Stimulated activated effector memory CD8-positive, alpha-beta T cell treated with anti-CD3 and anti-CD28 coated beads, Interleukin-12 subunit alpha, Interleukin-12 subunit beta, amount 100 ng/mL, for 72 hours (primary cell): ENCODE results near the gene HUNK.
"Not testable (repeated sequence)": the region's sequence is repeated elsewhere in the genome, so short reads cannot be mapped to it uniquely, and the experiment has no call there.

Experiments used
- ATAC-seq: fragments of 150-1000 bp; cut with Tn5 transposase; 2 replicates; pipeline ENCODE4 v1.10.0; 2021
- DNase-seq, 2 donors: peaks; one replicate each; pipeline ENCODE4 v3.0.0; 2021 to 2022; ENCODE audit warnings: low spot score in 2 of 2
- H3K27ac Mint-ChIP-seq: one replicate; pipeline ENCODE4 v1.8.0; 2022; ENCODE audit warnings: mild to moderate bottlenecking, mixed read lengths
- H3K36me3 Mint-ChIP-seq: one replicate; pipeline ENCODE4 v1.8.0; 2022; ENCODE audit warnings: mild to moderate bottlenecking, mixed read lengths
- H3K4me1 Mint-ChIP-seq: one replicate; pipeline ENCODE4 v1.8.0; 2022; ENCODE audit warnings: mixed read lengths
- H3K4me3 Mint-ChIP-seq: one replicate; pipeline ENCODE4 v1.8.0; 2022; ENCODE audit warnings: mild to moderate bottlenecking, mixed read lengths
- H3K9me3 Mint-ChIP-seq: one replicate; pipeline ENCODE4 v1.8.0; 2022; ENCODE audit warnings: mixed read lengths

The HUNK gene

GRCh38 chr21:31857631-31858030, 15.2 kb upstream of the HUNK start:
- H3K36me3 Mint-ChIP-seq, DNase-seq, H3K9me3 Mint-ChIP-seq, H3K4me1 Mint-ChIP-seq, H3K27ac Mint-ChIP-seq, ATAC-seq, H3K4me3 Mint-ChIP-seq: not testable (repeated sequence)

GRCh38 chr21:31860851-31861250, 12.0 kb upstream of the HUNK start:
- no peak overlapping the region for H3K27ac Mint-ChIP-seq
- no peaks in the 10 kb centered on the region for H3K9me3 Mint-ChIP-seq
- H3K4me1 Mint-ChIP-seq: no peaks in the 10 kb centered on the region
- H3K36me3 Mint-ChIP-seq: no peaks in the 10 kb centered on the region
- no peak overlapping the region for H3K4me3 Mint-ChIP-seq
- no peak for DNase-seq
- ATAC-seq: no peak

GRCh38 chr21:31862078-31862477, 10.7 kb upstream of the HUNK start:
- ATAC-seq (no peak), DNase-seq (no peak)
- no peaks in the 10 kb centered on the region for H3K9me3 Mint-ChIP-seq
- no peak overlapping the region for H3K4me3 Mint-ChIP-seq
- no peaks in the 10 kb centered on the region for H3K36me3 Mint-ChIP-seq
- no peak overlapping the region for H3K27ac Mint-ChIP-seq
- H3K4me1 Mint-ChIP-seq: no peaks in the 10 kb centered on the region

- no peak for ATAC-seq
- Mint-ChIP-seq H3K4me1 (no peaks in the 10 kb centered on the region), H3K27ac (no peak overlapping the region)
Measured at GRCh38 chr21:31865429-31865970, 7.3 kb upstream of the HUNK start.

GRCh38 chr21:31866077-31866511, 6.7 kb upstream of the HUNK start:
- H3K4me3 Mint-ChIP-seq: no peak overlapping the region
- H3K27ac Mint-ChIP-seq: no peak overlapping the region
- ATAC-seq (peak; percentile 74), DNase-seq (peak; percentile 56 to 82)
- H3K4me1 Mint-ChIP-seq: no peaks in the 10 kb centered on the region
- H3K36me3 Mint-ChIP-seq: no peaks in the 10 kb centered on the region
- no peaks in the 10 kb centered on the region for H3K9me3 Mint-ChIP-seq

More at GRCh38 chr21:31865429-31865970, 7.3 kb upstream of the HUNK start:
- DNase-seq: no peak
- no peaks in the 10 kb centered on the region for H3K36me3 Mint-ChIP-seq
- H3K4me3 Mint-ChIP-seq: no peak overlapping the region
- no peaks in the 10 kb centered on the region for H3K9me3 Mint-ChIP-seq

GRCh38 chr21:31869750-31870149, 3.1 kb upstream of the HUNK start:
- no peak for ATAC-seq
- no peaks in the 10 kb centered on the region for H3K9me3 Mint-ChIP-seq
- no peak overlapping the region for H3K4me3 Mint-ChIP-seq
- no peak for DNase-seq
- no peak overlapping the region for H3K27ac Mint-ChIP-seq
- H3K4me1 Mint-ChIP-seq: peaks cover 7% of the 10 kb centered on the region
- no peaks in the 10 kb centered on the region for H3K36me3 Mint-ChIP-seq

GRCh38 chr21:31870472-31871193, 2.2 kb upstream of the HUNK start:
- H3K4me1 Mint-ChIP-seq: peaks cover 7% of the 10 kb centered on the region
- H3K27ac Mint-ChIP-seq: no peak overlapping the region
- no peak overlapping the region for H3K4me3 Mint-ChIP-seq
- H3K9me3 Mint-ChIP-seq: no peaks in the 10 kb centered on the region
- no peaks in the 10 kb centered on the region for H3K36me3 Mint-ChIP-seq
- DNase-seq (no peak), ATAC-seq (no peak)

- H3K4me1 Mint-ChIP-seq: not testable (repeated sequence)
Measured at GRCh38 chr21:31871371-31871770, 1.4 kb upstream of the HUNK start.

GRCh38 chr21:31872072-31872451, 758 bp upstream of the HUNK start:
- no peak for ATAC-seq
- Mint-ChIP-seq H3K4me3 (peak overlapping the region; percentile 55), H3K9me3 (no peaks in the 10 kb centered on the region), H3K36me3 (no peaks in the 10 kb centered on the region), H3K27ac (no peak overlapping the region), H3K4me1 (peaks cover 7% of the 10 kb centered on the region)
- DNase-seq: no peak

More at GRCh38 chr21:31871371-31871770, 1.4 kb upstream of the HUNK start:
- not testable (repeated sequence) for H3K4me3 Mint-ChIP-seq, ATAC-seq, H3K36me3 Mint-ChIP-seq, DNase-seq, H3K27ac Mint-ChIP-seq, H3K9me3 Mint-ChIP-seq

- no peaks in the 10 kb centered on the region for H3K36me3 Mint-ChIP-seq
- peak overlapping the region; percentile 55 for H3K4me3 Mint-ChIP-seq
- DNase-seq (no peak), ATAC-seq (peak; percentile 25)
- no peak overlapping the region for H3K27ac Mint-ChIP-seq
- H3K4me1 Mint-ChIP-seq: peaks cover 7% of the 10 kb centered on the region
- H3K9me3 Mint-ChIP-seq: no peaks in the 10 kb centered on the region
Measured at GRCh38 chr21:31873275-31873695, 465 bp downstream of the HUNK start.

- no peaks in the 10 kb centered on the region for H3K9me3 Mint-ChIP-seq
- peak; percentile 57 for ATAC-seq
- peak; percentile 34 to 66 for DNase-seq
- H3K4me3 Mint-ChIP-seq: peak overlapping the region; percentile 49
- H3K27ac Mint-ChIP-seq: no peak overlapping the region
- H3K4me1 Mint-ChIP-seq: peaks cover 7% of the 10 kb centered on the region
- no peaks in the 10 kb centered on the region for H3K36me3 Mint-ChIP-seq
Measured at GRCh38 chr21:31873696-31874599, 1.1 kb downstream of the HUNK start.

GRCh38 chr21:31874812-31875212, 2.0 kb downstream of the HUNK start:
- peak overlapping the region; percentile 49 for H3K4me3 Mint-ChIP-seq
- H3K9me3 Mint-ChIP-seq: no peaks in the 10 kb centered on the region
- H3K4me1 Mint-ChIP-seq: peaks cover 7% of the 10 kb centered on the region

GRCh38 chr21:31875496-31876015, 2.7 kb downstream of the HUNK start:
- no peaks in the 10 kb centered on the region for H3K9me3 Mint-ChIP-seq
- H3K27ac Mint-ChIP-seq: no peak overlapping the region
- no peaks in the 10 kb centered on the region for H3K36me3 Mint-ChIP-seq
- no peak for DNase-seq
- no peak overlapping the region for H3K4me3 Mint-ChIP-seq
- peaks cover 7% of the 10 kb centered on the region for H3K4me1 Mint-ChIP-seq
- no peak for ATAC-seq

More at GRCh38 chr21:31874812-31875212, 2.0 kb downstream of the HUNK start:
- ATAC-seq: no peak
- H3K36me3 Mint-ChIP-seq: no peaks in the 10 kb centered on the region
- no peak for DNase-seq
- no peak overlapping the region for H3K27ac Mint-ChIP-seq

- H3K36me3 Mint-ChIP-seq: no peaks in the 10 kb centered on the region
- no peaks in the 10 kb centered on the region for H3K9me3 Mint-ChIP-seq
- H3K4me1 Mint-ChIP-seq: peaks cover 1% of the 10 kb centered on the region
- H3K4me3 Mint-ChIP-seq: no peak overlapping the region
- ATAC-seq: no peak
- H3K27ac Mint-ChIP-seq: no peak overlapping the region
- no peak for DNase-seq
Measured at GRCh38 chr21:31877463-31877957, 4.7 kb downstream of the HUNK start.

- Mint-ChIP-seq H3K4me3 (no peak overlapping the region), H3K36me3 (no peaks in the 10 kb centered on the region), H3K4me1 (no peaks in the 10 kb centered on the region), H3K9me3 (no peaks in the 10 kb centered on the region), H3K27ac (no peak overlapping the region)
- ATAC-seq (no peak), DNase-seq (no peak)
Measured at GRCh38 chr21:31878831-31879230, 6.0 kb downstream of the HUNK start.
